Myocyte (in vitro differentiated cells): Measurements from ENCODE around the gene ST6GALNAC4. TPM values are rescaled to one million over a fixed set of nuclear protein-coding genes. Genes with fewer than 3 reads are reported as not detected.
A peak's percentile ranks its signal among the peaks of the same experiment; 100 is the strongest.
"Not testable (repeated sequence)": the region's sequence is repeated elsewhere in the genome, so short reads cannot be mapped to it uniquely, and the experiment has no call there.

ENCODE experiments used
- DNase-seq: peaks from one replicate; pipeline ENCODE4 v3.0.0-alpha.2; 2012; ENCODE audit warnings: low read depth
- total RNA-seq: library from RNA; depleted of rRNA; stranded (reverse); fragments of >200 nt; gene quantifications from 2 replicates; pipeline ENCODE4 v1.2.3, GENCODE V29; 2014

ST6GALNAC4 gene
- total RNA-seq, 1 donor from 2014 or later = 114 TPM

DNA sequence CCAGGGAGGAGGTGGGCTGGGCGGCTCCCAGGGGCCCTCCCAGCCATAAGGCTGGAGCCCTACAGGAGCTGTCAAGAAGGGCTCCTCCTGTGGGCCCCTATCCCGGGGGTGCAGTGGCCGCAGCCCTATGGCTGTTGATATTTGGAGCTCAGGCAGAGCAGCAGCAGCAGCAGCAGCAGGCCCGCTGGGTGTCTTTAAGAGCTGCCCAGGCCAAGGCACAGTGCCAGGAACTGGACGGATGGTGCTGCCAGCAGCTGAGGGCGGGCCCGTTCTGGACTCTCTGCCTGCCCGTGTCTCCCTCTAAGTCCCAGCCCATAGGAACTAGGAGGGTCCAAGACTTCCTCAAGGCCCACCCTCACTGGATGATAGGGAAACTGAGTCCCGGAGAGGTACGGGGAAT, 43.0 kb downstream of the ST6GALNAC4 start:
- DNase-seq = peak; percentile 82

DNA sequence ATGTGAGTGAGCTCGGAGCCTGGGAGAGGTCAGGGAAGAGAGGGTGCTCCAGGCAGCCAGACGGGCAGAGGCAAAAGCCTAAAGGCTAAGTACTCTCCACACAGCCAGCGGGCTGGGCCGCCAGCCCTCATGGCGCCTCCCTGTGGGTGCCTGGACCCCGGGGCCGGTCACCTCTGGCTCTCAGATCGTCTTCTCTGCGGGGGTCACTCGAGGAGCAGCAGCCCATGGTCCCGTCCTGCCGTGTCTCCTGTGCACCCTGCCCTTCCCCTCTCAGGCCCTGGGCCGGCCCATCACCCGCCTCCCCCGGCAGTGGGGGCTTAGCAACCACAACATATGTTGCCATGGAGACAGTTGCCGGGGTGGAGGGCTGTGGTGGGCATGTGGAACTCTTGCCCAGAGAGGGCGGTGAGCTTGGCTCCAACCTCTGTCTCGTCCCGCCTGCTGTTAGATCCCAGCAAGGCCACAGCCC, 43.6 kb downstream of the ST6GALNAC4 start:
- DNase-seq = no peak

DNA sequence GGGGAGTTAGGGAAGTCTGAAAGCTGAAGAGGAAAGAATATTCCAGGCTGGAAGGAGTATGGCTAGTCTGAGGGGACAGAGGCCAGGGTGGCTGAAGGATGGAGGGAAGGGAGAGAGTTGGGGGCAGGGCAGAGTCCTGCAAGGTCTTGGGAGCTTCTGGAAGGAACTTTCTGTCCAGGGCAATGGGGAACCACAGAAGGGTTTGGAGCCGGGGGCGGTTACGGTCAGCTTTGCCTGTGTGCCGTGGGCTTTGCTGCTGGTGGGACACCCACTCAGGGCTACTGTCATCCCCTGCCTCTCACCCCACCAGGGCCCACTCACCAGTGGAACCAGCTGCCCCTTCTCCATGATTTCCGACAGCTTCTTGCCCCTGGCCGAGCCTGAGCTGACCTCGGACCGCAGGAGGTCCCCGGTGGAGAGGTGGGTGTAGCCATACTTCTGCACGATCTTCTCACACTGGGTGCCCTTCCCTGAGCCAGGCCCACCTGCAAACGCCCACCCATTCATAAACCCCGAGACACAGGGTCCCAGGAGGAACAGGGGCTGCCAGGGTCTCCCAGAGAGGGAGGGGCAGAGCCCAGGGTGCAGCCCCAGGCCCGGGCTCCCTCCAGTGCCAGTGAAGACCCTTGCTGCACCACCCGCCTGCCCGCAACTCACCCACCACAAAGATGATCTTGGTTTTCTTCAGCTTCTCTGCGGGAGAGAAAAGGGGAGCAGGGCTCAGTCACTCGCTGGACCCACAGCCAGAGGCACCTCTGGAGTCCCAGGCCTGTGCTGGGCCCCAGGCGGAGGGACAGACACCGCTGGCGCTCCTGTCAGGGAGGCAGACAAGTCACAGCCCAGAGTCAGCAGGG, 44.2 kb downstream of the ST6GALNAC4 start:
- DNase-seq = no peak

DNA sequence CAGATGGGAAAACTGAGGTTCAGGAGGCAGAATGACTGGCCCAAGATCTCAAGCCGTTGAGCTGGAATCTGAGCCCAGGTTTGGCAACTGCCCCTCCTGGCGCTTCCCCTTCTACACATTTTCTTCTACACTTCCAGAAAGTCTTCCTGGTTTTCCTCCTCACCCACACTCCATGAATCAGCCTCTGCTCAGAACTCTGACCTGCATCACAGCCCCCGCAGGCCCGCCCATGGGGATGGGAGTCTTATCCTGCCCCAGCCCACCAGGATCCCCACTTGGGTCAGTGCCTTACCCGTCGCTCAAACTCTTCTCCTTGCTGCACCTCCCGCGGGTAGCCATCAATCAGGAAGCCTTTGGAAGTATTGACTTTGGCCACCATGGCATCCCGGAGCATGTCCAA, 45.3 kb downstream of the ST6GALNAC4 start:
- DNase-seq = no peak

DNA sequence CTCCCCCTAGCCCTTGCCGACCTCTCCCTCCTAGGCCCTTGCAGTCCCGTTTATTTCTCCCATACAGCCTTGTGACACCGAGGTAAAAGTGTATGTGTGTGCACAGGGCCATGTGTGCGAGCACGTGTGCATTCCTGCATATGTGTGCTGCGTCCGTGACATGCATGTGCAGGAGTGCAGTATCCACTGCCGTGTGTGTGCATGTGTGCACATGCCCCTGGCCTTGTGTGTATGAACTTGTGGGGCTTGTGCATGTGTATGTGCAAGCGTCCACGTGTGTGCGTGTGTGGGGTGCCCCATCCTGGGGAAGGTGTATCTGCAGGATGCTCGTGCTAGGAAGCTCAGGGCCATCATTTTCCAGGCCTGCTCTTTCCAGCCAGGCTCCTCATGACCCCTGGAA, 46.0 kb downstream of the ST6GALNAC4 start:
- DNase-seq = no peak

DNA sequence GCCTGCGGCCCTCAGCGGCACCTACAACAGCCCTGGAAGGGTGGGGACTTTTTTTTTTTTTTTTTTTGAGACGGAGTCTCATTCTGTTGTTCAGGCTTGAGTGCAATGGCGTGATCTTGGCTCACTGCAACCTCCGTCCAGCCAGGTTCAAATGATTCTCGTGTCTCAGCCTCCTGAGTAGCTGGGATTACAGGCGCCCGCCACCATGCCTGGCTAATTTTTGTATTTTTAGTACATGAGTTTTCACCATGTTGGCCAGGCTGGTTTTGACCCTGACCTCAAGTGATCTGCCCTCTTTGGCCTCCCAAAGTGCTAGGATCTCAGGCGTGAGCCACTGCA, 46.7 kb downstream of the ST6GALNAC4 start:
- not testable (repeated sequence) for DNase-seq

DNA sequence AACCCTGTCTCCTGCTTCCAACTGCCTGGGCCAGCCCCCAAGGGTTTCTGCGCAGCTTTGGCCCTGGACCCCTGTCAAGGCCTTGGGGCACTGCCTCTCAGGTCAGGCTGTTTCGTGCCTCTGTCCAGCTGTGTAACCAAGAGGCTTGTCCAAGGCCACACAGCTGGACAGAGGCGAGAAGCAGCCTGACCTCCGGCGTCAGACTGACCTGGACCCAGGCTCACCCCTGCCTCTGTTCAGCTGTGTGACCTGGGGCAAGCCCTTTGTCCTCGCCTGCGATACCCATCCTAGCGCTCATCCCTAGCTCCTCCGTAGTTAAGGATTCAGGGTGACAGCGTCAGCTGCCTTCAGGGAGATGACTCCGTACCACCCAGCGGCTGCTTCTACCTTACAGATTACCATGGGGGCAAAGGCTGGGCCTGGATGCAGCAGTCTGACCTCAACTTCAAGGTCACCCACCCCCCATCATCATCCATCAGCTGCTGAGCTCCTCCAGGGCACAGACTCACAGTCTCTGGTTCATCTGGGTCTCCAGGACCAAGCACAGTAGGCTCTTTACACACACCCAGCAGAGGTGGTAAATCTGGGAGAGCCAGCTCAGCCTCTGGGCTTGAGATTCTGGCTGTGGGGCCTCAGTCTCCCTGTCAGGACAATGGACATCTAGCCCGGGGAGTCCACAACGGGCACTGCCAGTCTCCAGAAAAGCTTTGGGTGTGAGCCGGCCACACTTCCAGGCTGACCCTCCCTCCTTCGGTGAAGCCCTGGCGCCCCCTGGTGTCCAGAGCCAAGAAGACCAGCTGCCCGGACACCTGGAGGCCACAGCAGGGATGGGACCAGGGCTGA, 47.3 kb downstream of the ST6GALNAC4 start:
- DNase-seq = peak; percentile 85

DNA sequence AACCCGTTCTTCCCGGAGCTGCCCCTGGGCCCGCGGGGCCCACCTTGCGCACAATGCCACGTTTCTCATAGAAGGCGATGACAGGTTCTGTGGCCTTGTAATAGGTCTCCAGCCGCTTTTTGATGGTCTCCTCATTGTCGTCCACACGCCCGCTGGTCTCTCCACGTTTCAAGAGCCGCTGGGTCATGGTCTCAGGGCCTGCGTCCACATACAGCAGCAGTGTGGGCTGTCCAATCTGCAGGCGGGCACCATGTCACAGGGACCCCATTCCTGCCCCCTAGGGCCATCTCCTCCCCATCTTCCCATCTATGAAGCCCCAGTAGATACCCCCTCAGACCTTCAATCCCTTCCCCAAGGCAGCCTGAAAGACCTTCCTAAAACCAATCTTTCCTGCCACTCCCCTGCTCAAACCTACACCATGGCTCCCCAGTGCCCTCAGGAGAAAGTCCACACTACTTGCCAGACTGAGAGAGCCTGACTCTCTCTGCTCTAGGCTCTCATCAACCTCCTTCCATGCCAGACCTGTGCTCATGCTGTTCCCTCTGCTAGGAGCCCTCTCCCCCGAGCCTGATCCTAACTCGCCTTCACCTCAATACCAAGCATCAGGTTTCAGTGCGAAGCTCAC, 48.5 kb downstream of the ST6GALNAC4 start:
- no peak for DNase-seq

DNA sequence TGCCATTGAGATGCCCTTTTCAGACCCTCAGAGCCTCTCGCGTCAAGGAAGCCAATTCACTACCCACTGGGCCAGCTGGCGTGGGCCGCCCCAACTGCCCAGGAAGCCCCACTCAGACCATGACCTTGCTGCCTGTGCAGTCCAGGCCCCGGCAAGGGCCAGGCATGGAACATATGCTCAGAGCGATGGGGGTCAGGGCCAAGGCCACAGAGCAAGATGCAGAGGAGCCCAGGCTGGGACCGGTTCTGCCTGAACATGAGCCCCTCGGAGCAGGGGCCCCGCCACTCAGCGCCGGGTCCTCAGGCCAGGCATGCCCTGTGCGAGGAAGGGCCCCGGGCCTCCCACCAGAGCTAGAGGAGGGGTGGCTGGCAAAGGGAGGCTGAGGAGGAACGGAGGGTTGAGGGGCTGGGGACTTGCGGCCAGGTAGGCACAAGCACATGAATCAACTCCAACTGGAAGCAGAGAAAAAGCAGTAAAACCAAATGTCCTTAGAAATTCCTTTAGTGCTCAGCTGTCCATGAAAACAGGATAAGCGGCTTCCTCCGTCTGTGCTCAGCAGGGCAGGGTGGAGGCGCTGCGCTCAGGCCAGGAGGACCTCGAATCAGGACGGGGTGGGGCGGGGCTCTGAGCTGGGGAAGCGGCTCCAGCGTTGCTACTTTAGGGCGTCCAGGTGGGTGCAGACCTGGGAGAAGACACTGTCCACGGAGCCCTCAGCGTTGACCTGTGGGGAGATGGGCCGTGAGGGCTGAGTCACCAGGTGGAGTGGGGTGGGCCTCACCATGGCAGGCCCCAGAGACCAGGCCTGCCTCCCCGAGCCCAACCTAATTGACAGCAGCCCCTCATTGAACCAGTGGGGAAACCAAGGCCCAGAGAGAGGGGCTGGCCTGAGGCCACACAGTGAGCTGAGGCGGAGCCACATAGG, 49.2 kb downstream of the ST6GALNAC4 start:
- no peak for DNase-seq

DNA sequence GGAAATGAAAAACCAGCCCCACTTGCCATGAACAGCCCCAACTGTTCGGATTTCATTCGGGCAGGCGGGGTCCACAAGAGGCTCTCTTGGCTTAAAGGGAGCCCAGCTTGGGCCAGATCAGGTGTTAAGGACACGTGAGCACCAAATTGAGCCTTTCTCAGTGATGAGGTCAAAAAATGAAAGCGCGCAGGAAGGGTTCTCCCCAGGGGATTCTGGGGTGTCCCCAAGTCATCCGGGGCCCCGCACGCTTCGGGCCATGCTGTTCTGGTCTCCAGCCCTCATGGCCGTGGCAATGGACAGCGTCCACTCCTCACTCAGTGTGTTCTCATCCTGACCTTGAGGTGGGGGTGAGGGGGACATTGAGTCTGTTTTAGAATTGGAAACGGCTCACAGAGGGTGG, 50.3 kb downstream of the ST6GALNAC4 start:
- no peak for DNase-seq

DNA sequence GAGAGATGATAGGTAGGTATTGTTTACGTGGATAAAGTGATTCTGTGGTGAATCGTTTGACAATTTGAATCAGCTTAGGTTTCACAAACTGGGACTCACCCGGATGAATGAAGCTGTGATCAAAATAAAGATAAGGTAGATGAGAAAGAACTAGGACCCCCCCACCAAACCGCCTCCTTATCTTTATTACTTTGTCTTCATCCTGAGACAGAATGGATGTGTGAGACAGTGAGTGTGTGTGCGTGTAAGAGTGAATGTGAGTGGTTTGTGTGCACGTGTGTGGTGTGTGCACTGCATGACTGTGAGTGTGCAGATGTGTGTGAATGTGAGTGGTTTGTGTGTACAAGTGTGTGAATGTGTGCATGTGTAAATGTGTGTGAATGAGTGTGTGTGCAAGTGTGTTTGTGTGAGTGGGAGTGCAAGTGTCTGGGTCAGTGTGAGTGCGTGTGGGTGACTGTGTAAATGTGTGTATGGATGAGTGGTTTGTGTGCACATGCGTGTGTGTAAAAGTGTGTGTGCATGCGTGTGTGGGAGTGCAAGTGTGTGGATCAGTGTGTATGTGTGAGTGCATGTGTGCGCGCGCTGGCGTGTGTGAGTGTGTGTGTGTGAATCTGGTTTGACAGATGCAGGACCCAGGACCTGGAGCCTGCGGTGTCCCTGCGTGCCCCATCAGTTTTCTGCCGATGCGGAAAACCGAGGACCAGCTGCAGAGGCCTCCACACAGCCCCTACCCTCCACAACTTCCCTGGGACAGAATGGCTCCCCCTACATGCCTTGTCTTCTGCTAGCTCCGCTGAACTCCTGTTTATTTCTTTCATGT, 51.0 kb downstream of the ST6GALNAC4 start:
- DNase-seq = no peak

DNA sequence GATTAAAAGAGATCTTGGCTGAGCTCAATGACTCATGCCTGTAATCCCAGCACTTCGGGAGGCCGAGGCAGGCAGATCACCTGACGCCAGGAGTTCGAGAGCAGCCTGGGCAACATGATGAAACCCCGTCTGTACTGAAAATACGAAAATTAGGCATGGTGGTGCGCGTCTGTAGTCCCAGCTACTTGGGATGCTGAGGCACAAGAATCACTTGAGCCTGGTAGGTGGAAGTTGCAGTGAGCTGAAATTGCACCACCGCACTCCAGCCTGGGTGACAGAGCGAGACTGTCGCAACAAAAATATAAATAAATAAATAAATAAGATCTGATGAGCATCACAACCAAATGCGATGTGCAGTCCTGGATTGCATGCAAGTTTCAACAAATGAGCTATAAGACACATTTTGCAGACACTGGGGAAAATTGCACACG, 53.6 kb downstream of the ST6GALNAC4 start:
- no peak for DNase-seq

DNA sequence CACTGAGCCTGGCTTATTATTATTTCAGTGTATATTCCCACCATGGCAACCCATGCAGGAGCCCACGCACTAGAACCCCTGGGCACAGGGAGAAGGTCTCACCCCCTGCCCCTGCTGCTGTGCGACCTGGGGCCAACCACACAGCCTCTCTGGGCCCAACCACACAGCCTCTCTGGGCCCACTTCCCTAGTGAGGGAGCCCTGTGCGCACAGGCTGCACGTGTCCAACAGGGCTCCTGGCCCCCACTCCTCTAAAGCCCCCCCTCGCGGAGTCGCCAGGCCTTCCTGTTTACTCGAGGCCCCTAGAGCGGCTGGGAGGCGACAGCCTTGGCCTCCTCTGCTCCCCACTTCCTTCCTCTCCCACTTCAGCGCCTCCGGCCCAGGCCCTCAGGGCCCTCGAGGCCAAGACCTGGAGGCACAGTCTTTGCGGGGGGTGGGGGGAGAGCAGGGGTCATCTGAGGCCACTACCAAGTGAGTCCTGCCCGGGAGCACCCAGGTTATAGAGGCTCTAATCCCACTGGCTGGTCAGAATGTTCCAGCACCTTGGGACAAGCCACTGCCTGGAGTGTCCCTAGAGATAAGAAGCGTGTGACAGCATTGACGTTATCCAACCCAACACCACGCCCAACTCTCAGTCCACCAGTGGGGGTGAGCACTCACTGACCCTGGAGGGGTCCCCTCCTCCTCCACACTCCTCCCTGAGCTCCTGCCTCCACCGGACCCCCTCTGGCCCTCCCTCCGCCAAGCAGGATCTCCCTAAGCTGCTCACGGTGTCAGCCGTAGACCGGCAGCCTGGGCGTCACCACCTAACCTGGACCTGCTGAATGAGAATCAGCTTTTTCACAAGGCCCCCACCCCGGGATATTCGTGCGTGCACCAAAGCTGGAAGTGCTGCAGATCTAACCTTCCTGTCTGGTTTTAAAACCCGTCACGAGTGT, 54.5 kb downstream of the ST6GALNAC4 start:
- no peak for DNase-seq

DNA sequence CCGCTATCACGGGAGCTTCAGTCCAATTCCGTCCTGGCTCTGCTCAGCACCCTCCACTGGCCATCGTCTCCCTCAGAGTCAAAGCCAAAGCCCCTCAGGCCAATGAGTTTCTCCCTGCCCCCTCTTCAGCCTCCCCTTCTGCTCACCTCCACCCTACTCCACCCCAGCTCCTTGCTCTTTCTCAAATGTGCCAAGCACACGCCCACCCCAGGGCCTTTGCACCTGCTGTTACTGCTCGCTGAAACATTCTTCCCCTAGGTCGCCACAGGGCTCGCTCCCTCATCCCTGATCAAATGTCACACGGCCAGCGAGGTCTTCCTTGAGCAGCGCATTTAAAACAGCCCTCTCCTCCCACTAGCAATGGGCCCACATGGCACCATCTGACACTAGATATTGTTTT, 56.1 kb downstream of the ST6GALNAC4 start:
- DNase-seq = no peak

DNA sequence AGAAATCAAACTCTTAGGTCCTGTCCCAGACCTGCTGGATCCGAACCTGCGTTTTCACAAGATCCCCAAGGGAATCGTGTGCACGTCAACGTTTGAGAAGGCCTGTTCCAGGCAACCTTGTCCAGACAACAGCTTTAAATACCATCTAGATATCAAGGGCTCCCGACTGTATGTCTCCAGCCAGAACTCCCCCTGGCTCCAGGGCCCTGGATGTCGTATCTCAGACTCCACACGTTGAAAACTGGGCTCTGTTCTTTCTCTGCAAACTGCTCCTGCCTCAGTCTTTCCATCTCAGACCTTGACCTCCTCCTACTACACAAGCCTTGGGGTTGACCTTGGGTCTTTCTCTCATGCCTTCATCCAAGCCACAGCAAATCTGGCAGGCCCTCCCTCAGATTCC, 56.6 kb downstream of the ST6GALNAC4 start:
- DNase-seq = no peak

DNA sequence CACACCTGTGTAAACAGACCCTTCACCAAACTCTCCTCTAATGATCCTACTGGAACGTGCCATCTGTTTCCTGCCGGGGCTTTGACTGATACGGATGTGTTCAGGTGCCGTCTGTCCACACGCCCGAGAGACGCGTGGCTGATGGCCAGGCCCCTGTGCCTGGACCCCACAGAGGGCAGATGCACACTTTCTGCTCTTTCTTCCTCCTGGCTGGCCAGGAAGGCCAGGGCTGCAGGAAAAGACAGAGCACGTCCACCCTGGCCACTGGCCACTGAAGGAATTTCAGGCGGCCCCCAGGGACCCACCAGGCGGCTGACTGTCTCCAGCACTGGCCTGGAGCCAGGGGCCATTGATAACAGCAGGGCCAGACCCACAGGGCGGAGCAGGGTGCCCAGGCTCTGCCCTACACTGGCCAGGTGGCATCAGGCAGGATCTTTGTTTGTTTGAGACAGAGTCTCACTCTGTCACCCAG, 58.8 kb downstream of the ST6GALNAC4 start:
- peak; percentile 71 for DNase-seq
